DND-41 (cell line): ENCODE results near the gene PDC.

Source experiments
- CTCF ChIP-seq: IDR thresholded peaks from 2 replicates; pipeline ENCODE4 v1.5.1; 2012; ENCODE audit warnings: borderline replicate concordance, low read length, moderate library complexity, mild to moderate bottlenecking; ENCODE audit not compliant: poor library complexity, severe bottlenecking; ENCODE audit errors: extremely low read depth
- EZH2 ChIP-seq: IDR thresholded peaks from 3 replicates; pipeline ENCODE4 v1.6.1; 2012; ENCODE audit warnings: borderline replicate concordance, low read depth, mild to moderate bottlenecking, moderate library complexity, low read length, inconsistent platforms; ENCODE audit not compliant: severe bottlenecking

GRCh38 chr1:186474208-186474607, 13.3 kb upstream of the PDC start:
- TF ChIP-seq CTCF (no peak), EZH2 (no peak)
